ENCODE results near the gene OBI1.

DNA sequence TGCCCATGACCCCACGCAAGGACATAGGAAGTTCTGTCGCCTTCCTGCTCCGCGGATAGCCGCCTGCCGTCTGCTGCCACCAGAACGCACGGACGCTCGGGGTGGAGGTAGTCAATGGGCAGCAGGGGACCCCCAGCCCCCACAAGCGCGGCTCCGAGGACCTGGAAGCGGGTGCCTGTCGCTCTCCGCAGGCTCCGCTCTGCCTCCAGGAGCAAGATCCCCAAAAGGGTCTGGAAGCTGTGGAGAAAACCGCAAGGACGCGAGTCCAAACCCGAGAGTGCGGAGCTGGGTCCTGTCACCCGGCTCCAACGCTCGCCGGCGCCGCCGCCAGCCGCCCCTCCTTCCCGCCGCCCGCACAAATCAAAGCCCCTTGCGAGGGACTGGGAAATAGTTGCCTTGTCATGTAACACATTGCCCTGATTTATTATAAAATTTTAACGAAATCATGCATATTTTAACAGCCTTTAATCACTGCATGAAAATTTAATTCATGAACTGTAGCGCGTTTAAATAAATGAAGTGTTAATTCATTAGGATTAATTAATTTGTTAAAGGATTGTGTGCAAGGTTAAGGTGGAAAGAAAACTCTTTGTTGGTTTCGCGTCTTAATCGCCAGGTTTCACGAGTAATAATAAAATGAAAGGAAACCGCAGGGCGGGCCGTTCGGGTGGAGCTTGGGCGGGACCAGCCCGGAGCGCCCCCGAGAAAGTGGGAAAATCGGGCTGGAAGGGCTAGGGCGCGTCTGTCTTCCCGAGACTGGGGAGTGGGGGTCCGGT, 50.1 kb downstream of the OBI1 start:
- no peak for TF ChIP-seq POLR2AphosphoS5 (IDR thresholded peaks at IDR 0.05)
- TF ChIP-seq POLR2A (IDR thresholded peaks at IDR 0.05): no peak
- TF ChIP-seq, protein P1, sequence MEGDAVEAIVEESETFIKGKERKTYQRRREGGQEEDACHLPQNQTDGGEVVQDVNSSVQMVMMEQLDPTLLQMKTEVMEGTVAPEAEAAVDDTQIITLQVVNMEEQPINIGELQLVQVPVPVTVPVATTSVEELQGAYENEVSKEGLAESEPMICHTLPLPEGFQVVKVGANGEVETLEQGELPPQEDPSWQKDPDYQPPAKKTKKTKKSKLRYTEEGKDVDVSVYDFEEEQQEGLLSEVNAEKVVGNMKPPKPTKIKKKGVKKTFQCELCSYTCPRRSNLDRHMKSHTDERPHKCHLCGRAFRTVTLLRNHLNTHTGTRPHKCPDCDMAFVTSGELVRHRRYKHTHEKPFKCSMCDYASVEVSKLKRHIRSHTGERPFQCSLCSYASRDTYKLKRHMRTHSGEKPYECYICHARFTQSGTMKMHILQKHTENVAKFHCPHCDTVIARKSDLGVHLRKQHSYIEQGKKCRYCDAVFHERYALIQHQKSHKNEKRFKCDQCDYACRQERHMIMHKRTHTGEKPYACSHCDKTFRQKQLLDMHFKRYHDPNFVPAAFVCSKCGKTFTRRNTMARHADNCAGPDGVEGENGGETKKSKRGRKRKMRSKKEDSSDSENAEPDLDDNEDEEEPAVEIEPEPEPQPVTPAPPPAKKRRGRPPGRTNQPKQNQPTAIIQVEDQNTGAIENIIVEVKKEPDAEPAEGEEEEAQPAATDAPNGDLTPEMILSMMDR (IDR thresholded peaks at IDR 0.05): no peak
- TF ChIP-seq EP300 (IDR thresholded peaks at IDR 0.05): no peak

Measured in upper lobe of left lung (tissue), 4 donors.